Type B pancreatic cell (in vitro differentiated cells): ENCODE data around the gene CUX1. TPM values are rescaled to one million over a fixed set of nuclear protein-coding genes. Genes with fewer than 3 reads are reported as not detected.
"Not testable (repeated sequence)": the region's sequence is repeated elsewhere in the genome, so short reads cannot be mapped to it uniquely, and the experiment has no call there.

Source experiments
- DNase-seq: peaks from one replicate; pipeline ENCODE4 v3.0.0; 2021; ENCODE audit warnings: mixed read lengths; ENCODE audit not compliant: unreplicated experiment; ENCODE audit errors: extremely low spot score
- H3K27ac Mint-ChIP-seq: 2 replicates; pipeline ENCODE4 v1.8.0; 2021; ENCODE audit warnings: mild to moderate bottlenecking, mixed read lengths
- H3K27me3 Mint-ChIP-seq: 2 replicates; pipeline ENCODE4 v1.8.0; 2021; ENCODE audit warnings: mixed read lengths
- H3K36me3 Mint-ChIP-seq: 2 replicates; pipeline ENCODE4 v1.8.0; 2021; ENCODE audit warnings: mixed read lengths
- H3K4me1 Mint-ChIP-seq: one replicate; pipeline ENCODE4 v1.8.0; 2021; ENCODE audit warnings: mixed read lengths; ENCODE audit not compliant: unreplicated experiment
- H3K4me3 Mint-ChIP-seq: 2 replicates; pipeline ENCODE4 v1.8.0; 2021; ENCODE audit warnings: mild to moderate bottlenecking, mixed read lengths
- H3K9me3 Mint-ChIP-seq: 2 replicates; pipeline ENCODE4 v1.8.0; 2021; ENCODE audit warnings: mixed read lengths
- microRNA-seq: library from miRNA; unstranded; fragments of <30 nt; microRNA quantifications from one replicate; pipeline ENCODE4, GENCODE V29; 2020
- total RNA-seq: library from RNA; stranded (reverse); gene quantifications from 2 replicates; pipeline ENCODE4 v1.2.1, GENCODE V29; 2021; ENCODE audit warnings: low replicate concordance
- TF ChIP-seq, protein P1 (sequence below): fragments of 200-600 bp; sonication (generic); conservative IDR thresholded peaks from 2 replicates; pipeline ENCODE4 v1.5.0; 2021; ENCODE audit warnings: antibody characterized with exemption, mild to moderate bottlenecking

The CUX1 gene
- total RNA-seq, 1 donor from 2014 or later = 76.4 TPM

DNA sequence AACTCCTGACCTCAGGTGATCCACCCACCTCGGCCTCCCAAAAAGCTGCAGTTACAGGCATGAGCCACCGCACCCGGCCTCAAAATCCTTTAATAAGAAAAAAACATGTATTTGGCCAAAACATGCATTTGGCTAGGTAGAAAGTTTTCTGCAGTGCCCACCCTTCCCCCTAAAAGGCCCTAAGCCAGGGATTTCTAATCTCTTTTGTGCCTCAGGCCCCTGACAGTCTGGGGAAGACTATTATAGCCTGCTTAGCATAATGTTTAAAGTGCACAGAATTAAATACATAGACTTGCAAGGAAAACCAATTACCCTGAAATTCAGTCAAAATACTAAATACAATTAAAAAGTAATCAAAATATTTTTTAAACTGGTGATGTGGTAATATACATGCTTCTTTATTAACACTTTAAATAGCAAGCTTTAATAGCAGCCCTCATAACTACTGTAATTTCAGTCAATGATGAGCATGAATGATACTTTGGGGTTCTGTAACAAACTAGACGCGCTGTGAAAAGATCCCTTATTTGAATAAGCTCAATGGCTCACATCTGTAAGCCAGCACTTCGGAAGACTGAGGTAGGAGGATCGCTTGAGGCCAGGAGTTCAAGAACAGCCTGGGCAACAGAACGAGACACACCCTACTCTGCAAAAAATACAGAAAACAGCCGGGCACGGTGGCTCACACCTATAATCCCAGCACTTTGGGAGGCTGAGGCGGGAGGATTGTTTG, 508.9 kb downstream of the CUX1 start:
- H3K27ac Mint-ChIP-seq = no peak overlapping the region

DNA sequence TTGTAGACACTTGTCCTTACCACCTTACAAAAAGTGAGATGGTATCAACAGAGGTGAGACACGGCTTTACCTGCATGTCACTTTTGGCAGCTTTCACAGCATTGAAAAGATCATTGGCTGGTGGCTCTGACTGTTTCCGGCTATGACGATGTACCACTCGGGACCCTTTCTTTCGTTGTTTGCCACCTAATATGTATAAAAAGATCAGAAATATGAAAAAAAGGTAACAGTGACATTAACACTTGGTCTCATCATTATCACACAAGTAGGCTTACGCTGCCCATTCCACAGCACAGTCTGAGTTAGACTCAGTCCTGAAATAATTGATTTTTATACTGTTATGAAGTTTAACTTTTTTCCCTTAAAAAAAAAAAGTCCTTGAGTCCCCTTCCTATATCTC, 509.8 kb downstream of the CUX1 start:
- H3K36me3 Mint-ChIP-seq, DNase-seq, H3K27me3 Mint-ChIP-seq, H3K4me1 Mint-ChIP-seq, H3K9me3 Mint-ChIP-seq, H3K4me3 Mint-ChIP-seq, H3K27ac Mint-ChIP-seq: not testable (repeated sequence)

More for the DNA sequence above, 508.9 kb downstream of the CUX1 start:
- H3K4me1 Mint-ChIP-seq = no peaks in the 10 kb centered on the region
- H3K4me3 Mint-ChIP-seq = no peak overlapping the region
- no peaks in the 10 kb centered on the region for H3K36me3 Mint-ChIP-seq
- no peaks in the 10 kb centered on the region for H3K9me3 Mint-ChIP-seq
- DNase-seq = peak; percentile 55
- TF ChIP-seq, protein P1, sequence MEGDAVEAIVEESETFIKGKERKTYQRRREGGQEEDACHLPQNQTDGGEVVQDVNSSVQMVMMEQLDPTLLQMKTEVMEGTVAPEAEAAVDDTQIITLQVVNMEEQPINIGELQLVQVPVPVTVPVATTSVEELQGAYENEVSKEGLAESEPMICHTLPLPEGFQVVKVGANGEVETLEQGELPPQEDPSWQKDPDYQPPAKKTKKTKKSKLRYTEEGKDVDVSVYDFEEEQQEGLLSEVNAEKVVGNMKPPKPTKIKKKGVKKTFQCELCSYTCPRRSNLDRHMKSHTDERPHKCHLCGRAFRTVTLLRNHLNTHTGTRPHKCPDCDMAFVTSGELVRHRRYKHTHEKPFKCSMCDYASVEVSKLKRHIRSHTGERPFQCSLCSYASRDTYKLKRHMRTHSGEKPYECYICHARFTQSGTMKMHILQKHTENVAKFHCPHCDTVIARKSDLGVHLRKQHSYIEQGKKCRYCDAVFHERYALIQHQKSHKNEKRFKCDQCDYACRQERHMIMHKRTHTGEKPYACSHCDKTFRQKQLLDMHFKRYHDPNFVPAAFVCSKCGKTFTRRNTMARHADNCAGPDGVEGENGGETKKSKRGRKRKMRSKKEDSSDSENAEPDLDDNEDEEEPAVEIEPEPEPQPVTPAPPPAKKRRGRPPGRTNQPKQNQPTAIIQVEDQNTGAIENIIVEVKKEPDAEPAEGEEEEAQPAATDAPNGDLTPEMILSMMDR = no peak
- H3K27me3 Mint-ChIP-seq = peaks cover 7% of the 10 kb centered on the region

DNA sequence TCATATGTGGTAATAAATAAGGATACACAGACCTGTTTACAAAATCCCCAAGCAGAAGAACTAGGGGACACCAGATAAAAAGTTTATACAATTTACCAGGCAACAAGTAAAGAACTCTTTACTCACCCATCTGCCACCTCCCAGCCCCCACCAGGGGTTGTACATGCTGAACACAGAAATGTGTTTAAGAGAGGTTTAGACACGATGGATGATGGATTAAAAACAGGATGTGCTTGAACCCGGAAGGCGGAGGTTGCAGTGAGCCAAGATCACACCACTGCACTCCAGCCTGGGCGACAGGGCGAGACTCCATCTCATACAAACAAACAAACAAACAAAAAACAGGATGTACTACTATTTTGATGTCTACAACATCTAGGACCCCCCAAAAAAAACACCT, 511.4 kb downstream of the CUX1 start:
- H3K4me1 Mint-ChIP-seq, H3K36me3 Mint-ChIP-seq, DNase-seq, H3K4me3 Mint-ChIP-seq, H3K27ac Mint-ChIP-seq, H3K27me3 Mint-ChIP-seq, H3K9me3 Mint-ChIP-seq: not testable (repeated sequence)

DNA sequence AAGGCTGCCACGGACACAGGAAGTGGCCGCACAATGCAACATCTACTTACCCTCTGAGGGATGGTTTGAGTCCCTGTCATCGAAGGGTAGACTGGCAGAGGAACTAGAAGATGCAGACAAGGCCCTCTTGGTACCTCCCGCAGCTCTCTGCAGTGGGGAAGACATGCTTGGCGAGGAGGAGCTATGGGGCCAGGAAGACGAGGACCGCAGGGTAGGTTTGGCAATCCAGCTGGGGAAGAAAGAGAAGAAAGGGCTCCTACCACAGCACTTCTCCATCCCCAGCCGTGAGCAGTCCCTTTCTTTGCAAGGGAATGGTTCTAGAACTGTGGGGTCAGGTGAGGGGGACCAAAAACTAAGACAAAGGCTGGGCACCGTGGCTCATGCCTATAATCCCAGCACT, 511.9 kb downstream of the CUX1 start:
- H3K27me3 Mint-ChIP-seq, H3K27ac Mint-ChIP-seq, H3K4me3 Mint-ChIP-seq, H3K36me3 Mint-ChIP-seq, H3K4me1 Mint-ChIP-seq, H3K9me3 Mint-ChIP-seq: not testable (repeated sequence)
- DNase-seq = peak; percentile 16

DNA sequence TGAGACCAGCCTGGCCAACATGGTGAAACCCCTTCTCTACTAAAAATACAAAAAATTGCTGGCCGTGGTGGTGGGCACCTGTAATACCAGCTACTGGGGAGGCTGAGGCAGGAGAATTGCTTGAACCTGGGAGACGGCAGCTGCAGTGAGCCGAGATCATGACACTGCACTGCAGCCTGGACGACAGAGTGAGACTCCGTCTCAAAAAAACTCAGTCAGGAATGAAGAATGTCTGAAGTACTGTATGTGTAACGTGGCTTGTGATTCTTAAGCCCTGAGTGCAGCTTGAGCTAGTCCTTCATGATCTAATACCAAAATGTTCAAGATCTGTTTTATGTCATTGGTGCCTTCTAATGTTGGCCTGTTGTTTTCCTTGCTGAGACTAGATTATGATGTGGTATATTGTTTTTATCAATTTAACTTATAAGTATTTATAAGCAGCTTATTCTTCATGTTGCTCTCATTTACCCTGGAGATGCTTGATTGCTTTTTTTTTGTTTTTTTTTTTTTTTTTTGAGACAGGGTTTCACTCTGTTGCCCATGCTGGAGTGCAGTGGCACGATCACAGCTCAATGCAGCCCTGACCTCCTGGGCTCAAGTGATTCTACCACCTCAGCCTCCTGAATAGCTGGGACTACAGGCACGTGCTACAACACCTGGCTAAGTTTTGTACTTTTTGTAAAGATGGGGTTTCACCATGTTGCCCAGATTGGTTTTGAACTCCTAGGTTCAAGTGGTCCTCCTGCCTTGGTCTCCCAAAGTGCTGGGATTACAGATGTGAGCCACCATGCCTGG, 513.4 kb downstream of the CUX1 start:
- not testable (repeated sequence) for H3K4me3 Mint-ChIP-seq, H3K27ac Mint-ChIP-seq, H3K36me3 Mint-ChIP-seq, H3K9me3 Mint-ChIP-seq, H3K4me1 Mint-ChIP-seq, DNase-seq, H3K27me3 Mint-ChIP-seq

Small RNA genes within 50 kb of the gene (microRNA-seq; reads per million reads assigned to microRNA genes)
- gene MIR4285 = not detected

Other genes starting within 250 kb of the CUX1 start
- gene MYL10, start 188.3 kb upstream of the CUX1 start, total RNA-seq = not detected in 2 replicates